Ovary (tissue), 3 donors: Measurements from ENCODE around the gene C19orf73.

Experiments used
- POLR2A ChIP-seq: fragments of 450-650 bp; IDR thresholded peaks from one replicate; pipeline ENCODE4 v1.6.1; 2017; ENCODE audit warnings: antibody characterized with exemption, mild to moderate bottlenecking, moderate library complexity
- TF ChIP-seq, protein P1 (sequence below), 3 donors: fragments of 450-650 bp in 2 of 3; fragments of 200-600 bp in 1 of 3; IDR thresholded peaks; one replicate each; pipeline versions ENCODE4 v1.5.1 to v1.8.0; 2016 to 2022; ENCODE audit warnings: antibody characterized with exemption in 3 of 3, mild to moderate bottlenecking in 1 of 3
- donor health status: DM: no; HTN: no; CAD: no.

DNA sequence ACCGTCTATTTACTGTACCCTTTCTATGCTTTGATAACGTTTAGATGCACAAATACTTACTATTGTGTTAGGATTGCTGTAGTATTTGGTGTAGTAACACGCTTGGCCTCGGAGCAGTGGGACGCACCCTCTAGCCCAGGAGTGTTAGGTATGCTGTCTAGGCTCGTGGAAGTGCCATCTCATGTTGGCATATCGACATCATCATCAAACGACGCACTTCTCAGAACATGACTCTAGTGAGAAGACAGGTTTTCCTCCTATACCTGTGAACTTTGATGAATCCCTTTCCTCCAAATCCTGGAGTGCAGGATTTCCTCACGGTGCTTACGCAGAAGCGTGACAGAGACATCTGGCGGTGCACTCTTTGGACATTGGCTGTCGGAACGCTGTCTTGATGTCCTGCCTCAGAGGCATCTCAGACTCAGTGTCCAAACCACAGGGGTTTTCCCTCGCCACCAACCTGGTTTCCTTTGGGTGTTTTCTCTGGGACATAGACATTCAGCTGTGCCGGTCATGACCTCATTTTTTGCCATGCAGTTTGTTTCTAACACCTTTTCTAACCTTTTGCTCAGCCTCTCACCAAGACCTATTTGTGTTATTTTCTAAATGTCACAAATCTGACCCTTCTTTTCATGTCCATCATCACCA lies 27.4 kb downstream of the C19orf73 start:
- TF ChIP-seq POLR2A, result no peak
- TF ChIP-seq, protein P1, sequence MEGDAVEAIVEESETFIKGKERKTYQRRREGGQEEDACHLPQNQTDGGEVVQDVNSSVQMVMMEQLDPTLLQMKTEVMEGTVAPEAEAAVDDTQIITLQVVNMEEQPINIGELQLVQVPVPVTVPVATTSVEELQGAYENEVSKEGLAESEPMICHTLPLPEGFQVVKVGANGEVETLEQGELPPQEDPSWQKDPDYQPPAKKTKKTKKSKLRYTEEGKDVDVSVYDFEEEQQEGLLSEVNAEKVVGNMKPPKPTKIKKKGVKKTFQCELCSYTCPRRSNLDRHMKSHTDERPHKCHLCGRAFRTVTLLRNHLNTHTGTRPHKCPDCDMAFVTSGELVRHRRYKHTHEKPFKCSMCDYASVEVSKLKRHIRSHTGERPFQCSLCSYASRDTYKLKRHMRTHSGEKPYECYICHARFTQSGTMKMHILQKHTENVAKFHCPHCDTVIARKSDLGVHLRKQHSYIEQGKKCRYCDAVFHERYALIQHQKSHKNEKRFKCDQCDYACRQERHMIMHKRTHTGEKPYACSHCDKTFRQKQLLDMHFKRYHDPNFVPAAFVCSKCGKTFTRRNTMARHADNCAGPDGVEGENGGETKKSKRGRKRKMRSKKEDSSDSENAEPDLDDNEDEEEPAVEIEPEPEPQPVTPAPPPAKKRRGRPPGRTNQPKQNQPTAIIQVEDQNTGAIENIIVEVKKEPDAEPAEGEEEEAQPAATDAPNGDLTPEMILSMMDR (IDR thresholded peaks at IDR 0.05), result no peak
